Stimulated activated naive CD4-positive, alpha-beta T cell treated with Interleukin-2 at 50 U/mL for 16 hours (primary cell): ENCODE measurements around the gene TBC1D8.
A peak's percentile ranks its signal among the peaks of the same experiment; 100 is the strongest.
"Not testable (repeated sequence)": the region's sequence is repeated elsewhere in the genome, so short reads cannot be mapped to it uniquely, and the experiment has no call there.

Experiments used
- DNase-seq: peaks from one replicate; lab custom pipeline; 2025; lab: John Stamatoyannopoulos, UW

Gene TBC1D8

DNA sequence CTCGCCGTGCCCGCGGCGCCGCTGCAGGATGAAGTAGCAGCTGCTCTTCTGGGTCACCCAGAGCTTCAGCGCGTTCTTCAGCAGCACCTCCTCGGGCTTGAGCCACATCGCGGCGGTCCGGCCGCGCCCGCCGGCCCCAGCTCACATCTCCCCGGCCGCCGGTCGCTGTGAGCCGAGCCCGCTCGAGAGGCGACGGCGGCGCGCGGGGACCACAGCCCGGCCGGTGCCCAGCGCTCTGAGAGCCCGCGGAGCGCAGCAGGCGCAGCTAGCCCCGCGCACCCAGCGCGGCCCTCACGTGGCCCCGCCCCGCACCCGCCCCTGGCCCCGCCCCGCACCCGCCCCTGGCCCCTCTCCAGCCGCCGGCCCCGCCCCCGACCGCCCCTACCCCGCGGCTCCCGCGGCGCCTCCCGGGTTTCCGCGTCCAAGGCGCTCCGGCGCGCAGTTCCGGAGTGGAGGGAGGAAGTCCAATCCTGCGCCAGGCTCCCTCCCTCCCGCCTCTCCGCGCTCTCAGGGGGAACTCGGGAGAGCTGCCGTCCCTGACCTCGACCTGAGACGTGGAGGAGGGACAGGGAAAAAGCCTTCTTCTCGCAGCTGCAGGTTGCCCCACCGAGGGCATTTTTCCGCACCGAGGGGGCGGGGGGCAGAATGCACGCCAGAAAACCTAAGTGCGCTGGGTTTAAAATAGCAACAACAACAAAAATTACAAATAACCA lies at the start of gene TBC1D8:
TSS of gene TBC1D8 (minus strand) at position 237 of the 713 bp plus-strand sequence. CDS start at position 108, 129 bp downstream.
- peak; percentile 51 for DNase-seq

DNA sequence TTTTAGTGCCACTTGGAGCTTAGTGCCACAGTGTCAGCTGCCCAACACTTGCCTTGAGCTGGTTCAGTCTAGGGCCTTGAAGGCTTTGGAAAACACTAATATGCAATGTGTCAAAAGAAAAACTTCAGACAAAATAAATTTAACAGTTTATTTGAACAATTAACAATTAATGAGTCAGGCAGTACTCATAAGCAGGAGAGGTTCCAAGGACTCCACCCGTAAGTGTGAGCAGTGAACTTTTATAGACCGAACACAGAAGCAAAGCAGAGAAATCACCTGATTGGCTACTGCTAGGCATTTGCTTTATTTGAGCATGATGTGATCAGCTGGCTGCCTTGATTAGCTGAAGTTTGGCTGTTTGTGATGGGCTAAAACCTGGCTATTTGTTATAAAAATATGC lies 49.5 kb upstream of the TBC1D8 start:
- DNase-seq, result no peak

DNA sequence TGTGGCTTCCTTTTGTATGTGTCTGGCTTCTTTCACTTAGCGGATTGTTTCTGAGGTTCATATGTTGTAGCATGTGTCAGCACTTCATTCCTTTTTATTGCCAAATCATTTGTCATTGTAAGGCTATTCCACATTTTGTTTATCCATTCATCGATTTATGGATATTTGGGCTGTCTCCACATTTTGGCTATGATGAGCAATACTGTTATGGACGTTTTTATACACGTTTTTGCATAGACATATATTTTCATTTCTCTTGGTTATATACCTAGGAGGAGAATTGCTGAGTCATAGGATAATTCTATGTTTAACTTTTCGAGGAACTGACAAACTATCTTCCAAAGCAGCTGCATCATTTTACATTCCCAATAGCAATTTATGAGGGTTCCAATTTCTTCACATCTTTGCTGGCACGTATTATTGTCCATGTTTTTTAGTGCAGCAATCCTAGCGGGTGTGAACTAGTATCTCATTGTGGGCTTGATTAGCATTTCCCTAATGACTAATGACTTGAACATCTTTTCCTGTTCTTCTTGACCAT lies 48.1 kb upstream of the TBC1D8 start:
- no peak for DNase-seq

- no peak for DNase-seq
These were observed 46.6 kb upstream of the TBC1D8 start for GRCh38 chr2:101197814-101198213.

GRCh38 chr2:101197215-101197745 lies 46.1 kb upstream of the TBC1D8 start:
- no peak for DNase-seq

DNA sequence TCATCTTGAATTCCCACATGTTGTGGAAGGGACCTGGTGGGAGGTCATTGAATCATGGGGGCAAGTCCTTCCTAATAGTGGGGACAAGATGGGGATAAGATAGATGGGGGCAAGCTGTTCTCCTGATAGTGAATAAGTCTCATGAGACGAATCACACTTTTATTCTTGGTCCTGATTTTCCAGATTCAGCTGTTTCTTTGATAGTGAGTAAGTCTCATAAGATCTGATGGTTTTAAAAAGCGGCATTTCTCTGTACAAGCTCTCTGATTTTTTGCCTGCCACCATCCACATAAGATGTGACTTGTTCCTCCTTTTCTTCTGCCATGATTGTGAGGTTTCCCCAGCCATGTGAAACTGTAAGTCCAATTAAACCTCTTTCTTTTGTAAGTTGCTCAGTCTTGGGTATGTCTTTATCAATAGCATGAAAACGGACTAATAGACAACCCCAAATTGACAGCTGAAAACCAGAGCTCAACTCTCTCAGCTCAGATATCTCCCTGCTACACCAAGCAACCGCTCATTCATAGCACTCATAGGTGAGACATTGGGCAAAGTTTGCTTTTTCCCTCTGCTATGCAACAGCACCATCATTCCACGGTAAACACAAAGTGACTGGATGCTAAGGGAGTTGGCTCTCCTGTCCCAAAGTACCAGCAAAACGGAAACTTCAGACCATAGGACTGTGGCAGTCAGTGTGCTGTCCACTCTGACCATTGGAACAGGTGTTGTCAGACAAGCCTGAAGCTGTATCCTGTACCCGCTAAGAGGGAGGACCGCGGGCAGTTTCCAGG lies 44.9 kb upstream of the TBC1D8 start:
- no peak for DNase-seq

GRCh38 chr2:101193033-101193626 lies 41.9 kb upstream of the TBC1D8 start:
- no peak for DNase-seq

- DNase-seq, result no peak
These were observed 39.8 kb upstream of the TBC1D8 start for GRCh38 chr2:101190747-101191516.

GRCh38 chr2:101188683-101189405 lies 37.7 kb upstream of the TBC1D8 start:
- DNase-seq, result no peak

DNA sequence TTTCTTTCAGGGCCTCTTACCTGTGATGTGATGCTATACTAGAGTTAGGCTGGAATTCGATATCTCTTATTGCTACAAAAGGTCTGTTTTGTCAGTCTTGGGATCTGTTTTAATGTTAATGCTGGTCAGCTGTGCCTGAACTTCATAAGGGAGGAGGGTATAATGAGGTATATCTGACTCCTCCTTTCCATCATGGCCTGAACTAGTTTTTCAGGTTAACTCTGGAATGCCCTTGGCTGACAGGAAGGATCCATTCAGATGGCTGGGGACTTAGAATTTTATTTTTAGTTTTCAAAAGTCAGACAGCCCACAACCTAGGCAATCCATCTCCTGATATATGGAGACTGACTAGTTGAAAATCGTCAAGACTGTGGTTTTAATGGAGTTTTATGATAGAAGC lies 35.9 kb upstream of the TBC1D8 start:
- no peak for DNase-seq

- no peak for DNase-seq
These were observed 34.5 kb upstream of the TBC1D8 start for GRCh38 chr2:101185656-101186055.

DNA sequence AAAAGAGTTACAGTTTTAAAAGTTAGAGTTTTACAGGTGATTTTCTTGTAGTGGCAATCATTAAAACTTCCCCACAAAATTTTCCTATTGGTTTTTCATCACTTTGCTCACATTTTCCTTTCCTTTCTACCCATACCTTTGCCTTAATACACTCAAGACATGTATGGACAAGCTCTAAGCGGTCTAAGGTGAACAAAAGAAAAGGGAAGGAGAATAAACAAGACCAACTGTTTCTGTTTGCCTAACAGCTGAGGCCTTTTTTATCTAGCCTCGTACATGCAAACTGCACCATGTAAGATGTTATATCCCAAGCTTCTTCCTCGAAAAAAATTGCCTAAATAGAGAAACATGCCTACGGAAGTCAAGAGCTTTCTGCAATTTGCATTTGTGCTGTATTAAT lies 33.9 kb upstream of the TBC1D8 start:
- no peak for DNase-seq

DNA sequence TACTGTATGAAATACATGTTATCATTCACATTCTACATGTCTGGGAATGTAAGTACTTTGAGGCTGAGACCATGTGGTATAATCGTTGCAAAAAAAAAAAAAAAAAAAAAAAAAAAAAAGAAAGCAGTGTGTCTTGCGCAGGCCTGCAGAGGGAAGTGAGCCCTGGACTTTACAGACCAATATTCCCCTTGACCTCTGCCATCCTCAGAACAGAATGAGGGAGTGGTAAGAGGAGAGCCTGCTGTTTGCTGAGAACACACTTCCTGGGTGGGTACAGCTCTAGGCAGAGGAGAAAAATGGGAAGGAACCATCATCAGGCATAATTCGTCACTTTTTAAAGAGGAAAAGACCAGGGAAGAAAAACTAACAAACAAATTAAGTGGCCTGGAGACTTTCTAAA lies 28.8 kb upstream of the TBC1D8 start:
- no peak for DNase-seq

DNA sequence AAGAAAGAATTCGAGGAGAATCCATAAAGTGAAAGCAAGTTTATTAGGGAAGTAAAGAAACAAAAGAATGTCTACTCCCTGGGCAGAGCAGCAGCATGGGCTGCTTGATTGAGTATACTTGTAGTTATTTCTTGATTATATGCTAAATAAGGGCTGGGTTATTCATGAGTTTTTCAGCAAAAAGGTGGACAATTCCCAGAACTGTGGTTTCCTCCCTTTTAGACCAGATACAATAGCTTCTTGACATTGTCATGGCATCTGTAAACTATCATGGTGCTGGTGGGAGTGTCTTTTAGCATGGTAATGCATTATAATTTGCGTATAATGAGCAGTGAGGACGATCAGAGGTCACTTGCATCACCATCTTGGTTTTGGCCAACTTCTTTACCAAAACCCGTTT lies 25.6 kb upstream of the TBC1D8 start:
- DNase-seq, result no peak

GRCh38 chr2:101175991-101176390 lies 24.8 kb upstream of the TBC1D8 start:
- DNase-seq, result no peak

GRCh38 chr2:101173707-101174295 lies 22.6 kb upstream of the TBC1D8 start:
- DNase-seq, result no peak

DNA sequence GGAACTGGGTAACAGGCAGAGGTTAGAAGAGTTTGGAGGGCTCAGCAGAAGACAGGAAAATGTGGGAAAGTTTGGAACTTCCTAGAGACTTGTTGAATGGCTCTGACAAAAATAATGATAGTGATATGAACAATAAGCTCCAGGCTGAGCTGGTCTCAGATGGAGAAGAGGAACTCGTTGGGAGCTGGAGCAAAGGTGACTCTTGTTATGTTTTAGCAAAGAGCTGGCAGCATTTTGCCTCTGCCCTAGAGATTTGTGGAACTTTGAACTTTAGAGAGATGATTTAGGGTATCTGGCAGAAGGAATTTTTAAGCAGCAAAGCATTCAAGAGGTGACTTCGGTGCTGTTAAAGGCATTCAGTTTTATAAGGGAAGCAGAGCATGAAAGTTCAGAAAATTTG lies 18.6 kb upstream of the TBC1D8 start:
- not testable (repeated sequence) for DNase-seq

DNA sequence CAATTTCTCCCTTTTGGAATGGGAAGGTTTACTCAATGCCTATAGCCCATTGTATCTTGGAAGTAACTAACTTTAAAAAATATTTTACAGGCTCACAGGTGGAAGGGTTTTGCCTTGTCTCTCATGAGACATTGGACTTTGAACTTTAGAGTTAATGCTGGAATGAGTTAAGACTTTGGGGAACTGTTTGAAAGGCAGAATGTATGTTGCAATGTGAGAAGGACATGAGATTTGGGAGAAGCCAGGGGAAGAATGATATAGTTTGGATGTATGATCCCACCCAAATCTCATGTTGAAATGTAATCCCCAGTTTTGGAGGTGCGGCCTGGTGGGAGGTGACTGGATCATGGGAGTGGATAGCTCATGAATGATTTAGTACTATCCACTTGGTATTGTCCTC lies 17.5 kb upstream of the TBC1D8 start:
- no peak for DNase-seq

GRCh38 chr2:101167532-101167931 lies 16.4 kb upstream of the TBC1D8 start:
- DNase-seq, result not testable (repeated sequence)

- DNase-seq, result no peak
These were observed 12.8 kb upstream of the TBC1D8 start for GRCh38 chr2:101164021-101164420.
